Stimulated activated CD4-positive, alpha-beta T cell treated with anti-CD3 and anti-CD28 coated beads, Interleukin-1b, Interleukin-23, amount 100 ng/mL, for 24 hours (primary cell): Measurements from ENCODE around the gene FERMT1.

Source experiments
- DNase-seq, 4 experiments: peaks; one replicate each; pipeline ENCODE4 v3.0.0-alpha.2; 2020; ENCODE audit warnings: low read depth in 4 of 4, low spot score in 1 of 4

Gene FERMT1, protein sequence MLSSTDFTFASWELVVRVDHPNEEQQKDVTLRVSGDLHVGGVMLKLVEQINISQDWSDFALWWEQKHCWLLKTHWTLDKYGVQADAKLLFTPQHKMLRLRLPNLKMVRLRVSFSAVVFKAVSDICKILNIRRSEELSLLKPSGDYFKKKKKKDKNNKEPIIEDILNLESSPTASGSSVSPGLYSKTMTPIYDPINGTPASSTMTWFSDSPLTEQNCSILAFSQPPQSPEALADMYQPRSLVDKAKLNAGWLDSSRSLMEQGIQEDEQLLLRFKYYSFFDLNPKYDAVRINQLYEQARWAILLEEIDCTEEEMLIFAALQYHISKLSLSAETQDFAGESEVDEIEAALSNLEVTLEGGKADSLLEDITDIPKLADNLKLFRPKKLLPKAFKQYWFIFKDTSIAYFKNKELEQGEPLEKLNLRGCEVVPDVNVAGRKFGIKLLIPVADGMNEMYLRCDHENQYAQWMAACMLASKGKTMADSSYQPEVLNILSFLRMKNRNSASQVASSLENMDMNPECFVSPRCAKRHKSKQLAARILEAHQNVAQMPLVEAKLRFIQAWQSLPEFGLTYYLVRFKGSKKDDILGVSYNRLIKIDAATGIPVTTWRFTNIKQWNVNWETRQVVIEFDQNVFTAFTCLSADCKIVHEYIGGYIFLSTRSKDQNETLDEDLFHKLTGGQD

DNA sequence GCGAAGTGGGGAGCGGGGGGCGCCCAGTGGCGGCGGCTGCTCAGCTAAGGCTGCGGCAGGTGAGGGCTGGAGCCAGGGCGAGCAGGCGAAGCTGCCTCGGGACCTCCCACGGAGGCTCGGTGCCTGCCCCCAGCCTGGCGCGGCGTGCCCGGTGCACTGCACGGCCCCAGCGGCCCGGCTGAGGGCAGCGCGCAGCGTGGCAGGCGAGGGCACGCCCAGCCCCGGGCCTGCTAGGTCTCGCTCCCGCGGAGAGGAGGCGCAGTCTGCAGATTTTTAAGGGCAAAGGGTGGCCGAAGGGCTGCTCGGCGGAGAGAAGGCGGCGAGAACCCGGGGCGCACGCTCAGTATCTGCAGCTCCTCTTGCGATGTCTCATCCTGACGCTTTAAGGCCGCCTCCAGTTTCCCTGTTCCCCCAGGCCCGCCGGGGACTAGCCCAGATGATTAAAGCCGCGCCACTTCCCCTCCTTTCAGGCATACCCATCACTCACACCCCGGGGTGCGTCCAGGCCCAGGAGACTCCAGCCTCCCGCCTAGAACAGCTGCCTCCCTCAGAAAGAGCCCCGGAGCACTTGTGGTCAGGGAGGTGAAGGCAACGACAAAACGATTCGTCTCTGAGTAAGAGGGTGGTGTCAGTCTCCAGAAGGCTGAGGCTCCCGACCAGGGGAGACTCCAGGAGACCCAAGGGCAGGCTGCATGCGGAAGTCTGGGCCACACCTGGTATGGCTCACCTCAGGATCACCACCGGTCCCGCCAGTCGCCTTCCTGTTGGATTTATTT lies at the start of gene FERMT1:
Gene FERMT1 (minus strand): TSS at position 158 of the 776 bp plus-strand sequence. CDS start 3,476 bp downstream, outside the sequence.
- peak in 2 of 4 experiments; percentile 21 to 36 for DNase-seq

DNA sequence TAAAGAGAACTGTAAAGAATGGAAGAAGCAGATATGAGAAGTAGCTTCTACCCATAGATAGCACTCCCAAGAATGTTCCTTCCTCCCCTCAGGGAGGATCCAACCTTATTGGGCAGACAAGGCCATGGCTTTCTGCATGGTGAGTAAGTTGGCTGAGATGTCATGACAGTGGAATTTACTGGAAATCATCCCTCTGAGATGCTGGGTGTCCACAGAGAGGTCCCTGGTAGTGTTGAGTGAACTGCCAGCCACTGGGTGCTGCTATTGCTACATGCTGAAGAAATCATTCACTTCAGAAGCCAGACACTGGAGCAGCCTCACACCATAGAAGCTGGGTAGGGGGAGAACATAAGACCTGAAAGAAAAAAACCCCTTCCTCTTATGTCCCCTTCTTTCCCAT lies 46.4 kb upstream of the FERMT1 start:
- no peak for DNase-seq

DNA sequence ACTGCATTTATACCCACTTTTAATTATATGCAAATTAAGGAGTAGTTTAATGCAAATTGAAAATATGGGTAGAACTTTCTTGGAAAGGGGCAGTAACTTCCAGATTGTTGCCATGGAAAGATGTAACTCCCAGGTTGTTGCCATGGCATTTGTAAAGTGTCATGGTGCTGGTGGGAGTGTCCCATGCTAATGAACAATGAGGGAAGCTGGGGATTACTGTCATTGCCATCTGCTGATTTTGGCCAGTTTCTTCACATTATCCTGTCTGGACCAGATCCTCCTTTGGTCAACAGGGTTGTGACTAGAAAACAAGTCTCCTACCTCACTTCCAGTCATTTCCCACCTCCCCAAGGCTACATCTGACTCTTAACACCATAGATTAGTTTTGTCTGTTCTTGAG lies 45.4 kb upstream of the FERMT1 start:
- no peak for DNase-seq

- DNase-seq, result no peak
Measured at GRCh38 chr20:6165346-6165745, 42.5 kb upstream of the FERMT1 start.

- no peak for DNase-seq
Measured at GRCh38 chr20:6164421-6165341, 41.9 kb upstream of the FERMT1 start.

- DNase-seq, result no peak
Measured at GRCh38 chr20:6160736-6161135, 37.9 kb upstream of the FERMT1 start.

DNA sequence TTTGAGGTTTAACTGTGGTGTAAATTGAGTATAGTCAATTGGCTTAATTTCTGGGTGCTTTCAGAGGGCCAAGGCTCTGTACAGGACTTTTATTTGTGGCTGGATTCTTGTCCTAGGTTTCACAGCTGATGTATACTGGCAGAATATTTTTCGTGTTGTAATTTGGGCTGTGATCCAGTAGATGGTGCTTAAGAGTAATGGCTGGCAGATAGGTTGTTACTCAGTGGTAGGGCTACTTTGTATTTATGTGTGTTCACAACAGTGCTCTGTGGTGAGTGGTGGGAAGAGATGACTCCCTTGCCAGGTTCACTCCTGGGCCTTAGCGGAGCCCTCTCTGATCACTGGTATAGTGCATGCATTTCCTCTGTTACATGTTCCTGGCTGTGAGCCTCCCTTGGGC lies 34.5 kb upstream of the FERMT1 start:
- no peak for DNase-seq

GRCh38 chr20:6152777-6153176 lies 29.9 kb upstream of the FERMT1 start:
- DNase-seq, result no peak

- DNase-seq, result no peak
Measured at GRCh38 chr20:6148073-6148472, 25.2 kb upstream of the FERMT1 start.

DNA sequence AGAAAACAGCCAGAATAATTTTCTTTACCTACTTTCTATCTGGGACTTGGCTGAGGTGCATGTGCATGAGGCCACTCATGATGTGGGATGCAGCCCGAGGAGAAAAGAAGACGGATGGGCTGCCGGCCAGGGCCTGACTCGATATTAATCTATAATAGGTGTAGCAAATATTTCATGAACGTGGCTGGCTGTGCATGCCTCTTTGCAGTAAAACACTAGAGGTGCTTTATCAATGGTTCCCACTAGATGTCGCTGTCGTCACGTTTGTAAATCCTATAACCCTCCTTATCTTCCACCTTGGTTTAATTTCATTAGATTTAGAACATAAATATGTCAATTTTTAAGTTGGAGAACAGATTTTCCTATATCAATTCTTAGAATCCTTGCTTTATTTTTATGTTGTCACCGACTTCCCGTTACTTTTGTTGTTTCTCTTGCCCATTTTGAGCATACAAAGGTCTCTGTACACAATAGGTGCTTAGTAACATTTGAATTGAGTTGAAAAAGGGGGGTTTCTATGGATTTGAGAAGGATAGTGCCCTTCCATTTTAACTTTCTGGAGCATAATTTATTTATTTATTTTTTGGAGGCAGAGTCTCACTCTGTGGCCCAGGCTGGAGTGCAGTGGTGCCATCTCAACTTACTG lies 19.6 kb upstream of the FERMT1 start:
- peak in 3 of 4 experiments; percentile 7 to 40 (median 21) for DNase-seq

- DNase-seq, result no peak
Measured at GRCh38 chr20:6140947-6141346, 18.1 kb upstream of the FERMT1 start.

GRCh38 chr20:6135347-6135746 lies 12.5 kb upstream of the FERMT1 start:
- DNase-seq, result no peak

- DNase-seq, result no peak
Measured at GRCh38 chr20:6134592-6134991, 11.8 kb upstream of the FERMT1 start.

- DNase-seq, result no peak
Measured at GRCh38 chr20:6130045-6130444, 7.2 kb upstream of the FERMT1 start.

GRCh38 chr20:6127825-6128224 lies 5.0 kb upstream of the FERMT1 start:
- DNase-seq, result no peak

GRCh38 chr20:6126846-6127245 lies 4.0 kb upstream of the FERMT1 start:
- DNase-seq, result no peak

GRCh38 chr20:6123649-6124014 lies 802 bp upstream of the FERMT1 start:
- DNase-seq, result no peak

GRCh38 chr20:6122111-6122872 lies 538 bp downstream of the FERMT1 start:
- no peak for DNase-seq

DNA sequence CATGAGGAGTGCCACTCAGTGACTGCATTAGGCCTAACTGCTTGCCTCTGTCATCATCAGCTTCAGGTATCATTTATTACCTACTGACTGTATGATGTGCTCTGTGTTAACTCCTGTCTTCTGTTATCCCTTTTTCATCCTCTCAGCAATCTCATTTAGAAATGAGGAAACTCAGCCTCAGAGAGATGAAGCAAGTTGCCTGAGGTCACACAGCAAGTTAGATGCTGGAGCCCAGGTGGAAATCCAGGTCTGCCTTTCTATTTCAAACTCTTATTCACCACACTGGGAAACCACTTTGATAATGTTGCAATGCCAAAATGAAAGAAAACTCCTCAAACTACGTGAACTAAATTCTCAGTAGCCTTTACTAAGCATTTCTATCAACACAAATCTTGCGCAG lies 1.3 kb downstream of the FERMT1 start:
- DNase-seq, result no peak
